Caco-2 (cell line): ENCODE data around the gene MRPS24. TPM values are rescaled to one million over a fixed set of nuclear protein-coding genes. Genes with fewer than 3 reads are reported as not detected.

Experiments
- Bru-seq: library from RNA; stranded (reverse); fragments of 400-500 nt; gene quantifications from one replicate; lab custom pipeline; 2021; lab: Mats Ljungman, UMichigan
- BruChase-seq, 2 experiments: library from RNA; stranded (reverse); fragments of 400-500 nt; gene quantifications; one replicate each; lab custom pipeline; 2021; lab: Mats Ljungman, UMichigan
- BruUV-seq: library from RNA; stranded (reverse); fragments of 400-500 nt; replicated peaks from 2 replicates; lab custom pipeline; 2021; lab: Mats Ljungman, UMichigan
- CTCF ChIA-PET: fragments of 300-600 bp; sonication (Branson Sonifier 250); formaldehyde crosslinking; loops from one replicate; lab custom pipeline; 2022; ENCODE audit warnings: antibody characterized with exemption; lab: Charles Lee
- POLR2A ChIA-PET: fragments of 300-600 bp; sonication (Branson Sonifier 250); formaldehyde crosslinking; loops from one replicate; lab custom pipeline; 2022; ENCODE audit warnings: antibody characterized with exemption; lab: Charles Lee
- DNase-seq, 2 experiments: peaks; one replicate each; pipeline versions ENCODE4 v3.0.0 to v3.0.0-alpha.2; 2020 to 2022
- H3K27me3 ChIP-seq: replicated peaks from 2 replicates; pipeline ENCODE4 v1.6.0; 2011; ENCODE audit warnings: low read length; ENCODE audit not compliant: control insufficient read depth, insufficient read depth
- H3K36me3 ChIP-seq: 2 replicates; pipeline ENCODE4 v1.5.1; 2011; ENCODE audit warnings: low read length; ENCODE audit not compliant: control insufficient read depth, insufficient read depth
- H3K4me1 ChIP-seq: fragments of 250-450 bp; sonication (Bioruptor Pico); 2 replicates; pipeline ENCODE4 v1.5.1; 2020; ENCODE audit warnings: mild to moderate bottlenecking
- H3K4me3 ChIP-seq: 2 replicates; pipeline ENCODE4 v1.5.1; 2011; ENCODE audit warnings: low read depth, mild to moderate bottlenecking, control low read depth, low read length
- H3K9me3 ChIP-seq: fragments of 250-450 bp; sonication (Bioruptor Pico); 2 replicates; pipeline ENCODE4 v1.5.1; 2020; ENCODE audit warnings: mild to moderate bottlenecking, moderate library complexity
- H3K27ac Mint-ChIP-seq: one replicate; pipeline ENCODE4 v1.8.0; 2022; ENCODE audit warnings: mixed read lengths; ENCODE audit not compliant: unreplicated experiment
- H3K27me3 Mint-ChIP-seq: one replicate; pipeline ENCODE4 v1.8.0; 2022; ENCODE audit warnings: mixed read lengths; ENCODE audit not compliant: insufficient read depth, unreplicated experiment
- H3K36me3 Mint-ChIP-seq: one replicate; pipeline ENCODE4 v1.8.0; 2022; ENCODE audit warnings: mild to moderate bottlenecking, mixed read lengths; ENCODE audit not compliant: insufficient read depth, unreplicated experiment
- H3K4me1 Mint-ChIP-seq: one replicate; pipeline ENCODE4 v1.8.0; 2022; ENCODE audit warnings: low read depth, mixed read lengths; ENCODE audit not compliant: unreplicated experiment
- H3K4me3 Mint-ChIP-seq: one replicate; pipeline ENCODE4 v1.8.0; 2022; ENCODE audit warnings: mild to moderate bottlenecking, moderate library complexity, mixed read lengths; ENCODE audit not compliant: unreplicated experiment
- H3K9me3 Mint-ChIP-seq: one replicate; pipeline ENCODE4 v1.8.0; 2022; ENCODE audit warnings: mixed read lengths; ENCODE audit not compliant: unreplicated experiment
- intact Hi-C: fragments of 100-400 bp; cut with micrococcal nuclease; formaldehyde crosslinking; loops from one replicate; pipeline ENCODE4 v1.10.0; 2022; ENCODE audit not compliant: unreplicated experiment
- long read RNA-seq: library from polyadenylated mRNA; stranded (forward); transcript quantifications from one replicate; pipeline ENCODE4 v2.0.0, GENCODE V29; 2022
- total RNA-seq: library from RNA; stranded (reverse); gene quantifications from 2 replicates; pipeline ENCODE4 v1.2.3, GENCODE V29; 2022
- TF ChIP-seq, protein P1 (sequence below), 2 experiments: fragments of 200-600 bp in 1 of 2; IDR thresholded peaks; 1 replicate in 1 of 2; 2 replicates in 1 of 2; pipeline versions ENCODE4 v1.5.1 to v1.8.0; 2011 to 2022; ENCODE audit warnings: antibody characterized with exemption in 1 of 2, control low read depth in 1 of 2, inconsistent platforms in 1 of 2, low read depth in 1 of 2, low read length in 1 of 2, mild to moderate bottlenecking in 1 of 2, moderate library complexity in 1 of 2; ENCODE audit not compliant: insufficient read depth in 1 of 2, severe bottlenecking in 1 of 2, unreplicated experiment in 1 of 2

MRPS24 gene
- total RNA-seq (143 and 150 TPM in 2 replicates), Bru-seq, nascent RNA (percentile 61 among the genes with signal in this experiment), BruChase-seq, experiment 1, labeled RNA remaining after a 2-hour chase (percentile 70 among the genes with signal in this experiment), BruChase-seq, experiment 2, labeled RNA remaining after a 6-hour chase (percentile 93 among the genes with signal in this experiment)
- long read RNA-seq, transcript MRPS24-203 (3 exons, 743 nt) = minor isoform, 15 of 160 reads
- long read RNA-seq, transcript MRPS24-201 (4 exons, 707 nt) = major isoform, 141 of 160 reads
- long read RNA-seq, partial matches to known transcripts = 1 of 160 reads
- long read RNA-seq, other reads (novel, unspliced or antisense) = 1 of 160 reads

DNA sequence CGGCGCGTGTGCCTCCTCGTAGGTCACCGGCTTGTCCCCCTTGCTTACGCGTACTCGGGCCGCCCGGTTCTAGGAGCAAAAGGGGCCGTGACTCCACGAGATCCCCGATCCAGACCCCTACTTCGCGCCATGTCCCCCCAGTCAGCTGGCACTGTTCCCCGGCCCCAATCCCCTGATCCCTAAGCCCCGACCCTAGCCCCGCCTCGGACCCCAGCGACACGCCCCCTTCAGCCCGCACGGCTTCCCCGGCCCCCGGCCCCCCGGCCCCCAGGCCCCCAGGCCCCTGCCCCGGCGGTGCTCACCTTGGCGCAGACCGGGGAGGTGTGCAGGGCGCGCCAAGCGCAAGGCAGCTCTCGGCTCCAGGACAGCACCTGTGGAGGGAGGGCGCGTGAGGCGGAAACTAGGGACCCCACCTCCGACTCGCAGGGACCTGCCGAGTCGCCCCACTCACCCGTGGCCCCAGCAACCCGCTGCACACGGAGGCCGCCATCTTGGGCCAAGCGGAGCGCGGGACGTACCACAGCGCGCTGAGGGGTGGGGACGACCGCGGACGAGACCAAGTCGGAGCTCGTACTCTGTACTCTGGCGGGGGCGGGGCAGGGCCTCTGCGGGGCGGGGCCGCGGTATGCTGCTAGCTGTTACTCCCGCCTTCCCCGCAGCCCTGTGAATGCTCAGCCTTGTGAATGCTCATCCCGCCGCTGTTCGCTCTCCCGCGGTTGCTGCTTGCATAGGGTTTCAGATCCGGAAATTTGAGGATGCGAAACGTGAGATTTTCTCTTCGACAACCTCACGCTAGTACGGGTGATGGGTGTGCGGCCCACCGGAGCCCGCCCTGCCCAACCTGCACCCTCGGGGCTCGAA lies at the start of gene MRPS24:
Gene MRPS24, minus strand, starts transcription at position 512 of the 861 bp plus-strand sequence. Its CDS starts 22 bp downstream, at position 490.
- H3K27ac Mint-ChIP-seq = peak within 1 kb of the TSS; percentile 87
- TF ChIP-seq, protein P1, sequence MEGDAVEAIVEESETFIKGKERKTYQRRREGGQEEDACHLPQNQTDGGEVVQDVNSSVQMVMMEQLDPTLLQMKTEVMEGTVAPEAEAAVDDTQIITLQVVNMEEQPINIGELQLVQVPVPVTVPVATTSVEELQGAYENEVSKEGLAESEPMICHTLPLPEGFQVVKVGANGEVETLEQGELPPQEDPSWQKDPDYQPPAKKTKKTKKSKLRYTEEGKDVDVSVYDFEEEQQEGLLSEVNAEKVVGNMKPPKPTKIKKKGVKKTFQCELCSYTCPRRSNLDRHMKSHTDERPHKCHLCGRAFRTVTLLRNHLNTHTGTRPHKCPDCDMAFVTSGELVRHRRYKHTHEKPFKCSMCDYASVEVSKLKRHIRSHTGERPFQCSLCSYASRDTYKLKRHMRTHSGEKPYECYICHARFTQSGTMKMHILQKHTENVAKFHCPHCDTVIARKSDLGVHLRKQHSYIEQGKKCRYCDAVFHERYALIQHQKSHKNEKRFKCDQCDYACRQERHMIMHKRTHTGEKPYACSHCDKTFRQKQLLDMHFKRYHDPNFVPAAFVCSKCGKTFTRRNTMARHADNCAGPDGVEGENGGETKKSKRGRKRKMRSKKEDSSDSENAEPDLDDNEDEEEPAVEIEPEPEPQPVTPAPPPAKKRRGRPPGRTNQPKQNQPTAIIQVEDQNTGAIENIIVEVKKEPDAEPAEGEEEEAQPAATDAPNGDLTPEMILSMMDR (IDR thresholded peaks at IDR 0.05; ENCODE audit: insufficient read depth in 1 of 2, low read depth in 1 of 2, low read length in 1 of 2, severe bottlenecking in 1 of 2, unreplicated experiment in 1 of 2) = no peak
- ChIA-PET CTCF (interaction anchor here (0.6 to 1.0 kb wide), 3 partner anchors 74 to 307 kb away, joined by 3 to 11 read pairs (median 8); partner anchors contain the start of gene STK17A), POLR2A (interaction anchor here (0.6 to 1.1 kb wide), 11 partner anchors 10 to 937 kb away, joined by 3 to 14 read pairs (median 4); partner anchors contain the start of genes MRPL32, PSMA2 and STK17A)
- no TSS peak for BruUV-seq
- H3K4me3 Mint-ChIP-seq = peak within 1 kb of the TSS; percentile 92
- no peaks in the 10 kb centered on the region for H3K9me3 Mint-ChIP-seq
- H3K27me3 Mint-ChIP-seq = no peaks in the 10 kb centered on the region
- peak; percentile 94 to 96 for DNase-seq
- intact Hi-C loops = loop anchor here (2.0 kb wide), 1 partner anchor 36 kb away; no protein-coding TSS in a partner anchor
- Histone ChIP-seq H3K4me3 (peak within 1 kb of the TSS; percentile 97), H3K4me1 (peaks cover 13% of the 10 kb centered on the region), H3K27me3 (no peaks in the 10 kb centered on the region), H3K9me3 (no peaks in the 10 kb centered on the region), H3K36me3 (peaks cover 1% of the 10 kb centered on the region; the same call in 1 of the 2 replicates)
- H3K4me1 Mint-ChIP-seq = peaks cover 21% of the 10 kb centered on the region
- H3K36me3 Mint-ChIP-seq = peaks cover 38% of the 10 kb centered on the region

DNA sequence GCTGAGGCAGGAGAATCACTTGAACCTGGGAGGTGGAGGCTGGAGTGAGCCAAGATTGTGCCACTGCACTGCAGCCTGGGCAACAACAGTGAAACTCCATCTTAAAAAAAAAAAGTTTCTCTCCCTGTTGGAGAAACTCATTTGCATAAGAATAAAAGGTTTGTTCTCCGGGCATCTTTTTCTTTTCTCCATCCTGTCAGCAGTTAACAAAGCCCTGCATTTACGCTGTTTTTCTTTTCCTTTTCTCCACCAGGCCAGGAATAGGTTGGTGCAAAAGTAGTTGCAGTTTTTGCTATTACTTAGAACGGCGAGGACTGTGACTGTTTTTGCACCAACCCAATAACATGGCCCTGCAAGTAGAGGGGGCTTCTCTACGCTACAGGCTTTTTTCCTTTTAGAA lies 46.6 kb upstream of the MRPS24 start:
- H3K4me3 ChIP-seq = no peak overlapping the region
- intact Hi-C loops = no loop called here
- Mint-ChIP-seq H3K4me1 (no peaks in the 10 kb centered on the region), H3K9me3 (no peaks in the 10 kb centered on the region), H3K27me3 (no peaks in the 10 kb centered on the region), H3K27ac (no peak overlapping the region), H3K36me3 (no peaks in the 10 kb centered on the region), H3K4me3 (no peak overlapping the region)
- no peaks in the 10 kb centered on the region for H3K27me3 ChIP-seq
- no TSS peak for BruUV-seq
- no peaks in the 10 kb centered on the region; the same call in 1 of the 2 replicates for H3K9me3 ChIP-seq
- H3K36me3 ChIP-seq = no peaks in the 10 kb centered on the region
- ChIA-PET CTCF (no interaction called here), POLR2A (no interaction called here)
- TF ChIP-seq, protein P1 (IDR thresholded peaks at IDR 0.05; ENCODE audit: insufficient read depth in 1 of 2, low read depth in 1 of 2, low read length in 1 of 2, severe bottlenecking in 1 of 2, unreplicated experiment in 1 of 2) = no peak
- no peaks in the 10 kb centered on the region for H3K4me1 ChIP-seq
- no peak for DNase-seq

DNA sequence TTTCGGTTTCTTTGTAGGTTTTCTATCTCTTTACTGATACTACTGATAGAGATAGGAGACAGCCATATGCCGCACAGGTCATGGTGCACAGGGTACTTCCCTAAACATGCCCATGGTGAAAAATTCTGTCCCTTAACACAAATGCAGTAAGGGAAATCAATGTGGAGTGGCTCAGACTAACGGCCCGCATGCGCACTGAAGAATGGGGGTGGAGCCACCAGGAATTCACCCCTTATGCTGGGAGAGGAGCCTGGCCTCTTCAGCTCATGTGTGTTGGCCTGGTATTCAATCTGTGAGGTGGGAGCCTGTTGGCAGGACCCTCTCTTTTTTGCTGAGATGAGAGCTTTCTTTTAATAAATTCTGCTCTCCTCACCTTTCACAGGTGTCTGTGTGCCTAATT lies 45.5 kb upstream of the MRPS24 start:
- no peak overlapping the region for H3K4me3 ChIP-seq
- DNase-seq = no peak
- Mint-ChIP-seq H3K27me3 (no peaks in the 10 kb centered on the region), H3K27ac (no peak overlapping the region), H3K36me3 (no peaks in the 10 kb centered on the region), H3K4me1 (no peaks in the 10 kb centered on the region), H3K9me3 (no peaks in the 10 kb centered on the region), H3K4me3 (no peak overlapping the region)
- ChIA-PET POLR2A (no interaction called here), CTCF (interaction anchor here (0.6 kb wide), 1 partner anchor 19 kb away, joined by 3 read pairs; no protein-coding TSS in a partner anchor)
- H3K36me3 ChIP-seq = no peaks in the 10 kb centered on the region
- intact Hi-C loops = no loop called here
- H3K27me3 ChIP-seq = no peaks in the 10 kb centered on the region
- no peaks in the 10 kb centered on the region; the same call in 1 of the 2 replicates for H3K9me3 ChIP-seq
- BruUV-seq = no TSS peak
- no peaks in the 10 kb centered on the region for H3K4me1 ChIP-seq
- TF ChIP-seq, protein P1 (IDR thresholded peaks at IDR 0.05; ENCODE audit: insufficient read depth in 1 of 2, low read depth in 1 of 2, low read length in 1 of 2, severe bottlenecking in 1 of 2, unreplicated experiment in 1 of 2) = no peak
